Trophoblast cell (in vitro differentiated cells and primary cell): ENCODE measurements around the gene GCH1.
A peak's percentile ranks its signal among the peaks of the same experiment; 100 is the strongest.

Experiments
- DNase-seq, 2 donors: peaks; one replicate each; pipeline ENCODE4 v3.0.0-alpha.2; 2016
- H2AFZ ChIP-seq: 2 replicates; pipeline ENCODE4 v1.6.1; 2013; ENCODE audit warnings: low read length, moderate library complexity, mild to moderate bottlenecking; ENCODE audit not compliant: insufficient read depth, poor library complexity
- H2AK5ac ChIP-seq: 2 replicates; pipeline ENCODE4 v1.6.1; 2013; ENCODE audit warnings: mild to moderate bottlenecking, low read length
- H2BK120ac ChIP-seq: 2 replicates; pipeline ENCODE4 v1.6.1; 2013; ENCODE audit warnings: low read length, mild to moderate bottlenecking, moderate library complexity; ENCODE audit not compliant: insufficient read depth, poor library complexity
- H2BK12ac ChIP-seq: 2 replicates; pipeline ENCODE4 v1.6.1; 2013; ENCODE audit warnings: mild to moderate bottlenecking, low read length, moderate library complexity
- H2BK5ac ChIP-seq: 2 replicates; pipeline ENCODE4 v1.6.1; 2013; ENCODE audit warnings: low read length, low read depth, moderate library complexity, mild to moderate bottlenecking; ENCODE audit not compliant: poor library complexity
- H3K14ac ChIP-seq: 2 replicates; pipeline ENCODE4 v1.6.1; 2013; ENCODE audit warnings: mild to moderate bottlenecking, low read length
- H3K18ac ChIP-seq: 2 replicates; pipeline ENCODE4 v1.6.1; 2013; ENCODE audit warnings: mild to moderate bottlenecking, low read length
- H3K23ac ChIP-seq: 2 replicates; pipeline ENCODE4 v1.6.1; 2013; ENCODE audit warnings: low read length
- H3K27ac ChIP-seq: 2 replicates; pipeline ENCODE4 v1.5.1; 2013; ENCODE audit warnings: low read depth, mild to moderate bottlenecking, inconsistent platforms, low read length, moderate library complexity
- H3K27me3 ChIP-seq: 2 replicates; pipeline ENCODE4 v1.6.1; 2013; ENCODE audit warnings: inconsistent platforms, mild to moderate bottlenecking, low read length, moderate library complexity; ENCODE audit not compliant: insufficient read depth
- H3K36me3 ChIP-seq, 2 experiments: 1 replicate in 1 of 2; 2 replicates in 1 of 2; pipeline ENCODE4 v1.6.1; 2013; ENCODE audit warnings: low read length in 2 of 2, mild to moderate bottlenecking in 2 of 2, moderate library complexity in 1 of 2; ENCODE audit not compliant: insufficient read depth in 2 of 2, control insufficient read depth in 1 of 2
- H3K4ac ChIP-seq: 2 replicates; pipeline ENCODE4 v1.6.1; 2013; ENCODE audit warnings: low read depth, mild to moderate bottlenecking, low read length, moderate library complexity
- H3K4me1 ChIP-seq, 2 experiments: 1 replicate in 1 of 2; 2 replicates in 1 of 2; pipeline ENCODE4 v1.6.1; 2013; ENCODE audit warnings: low read length in 2 of 2, mild to moderate bottlenecking in 2 of 2, moderate library complexity in 1 of 2; ENCODE audit not compliant: insufficient read depth in 2 of 2, control insufficient read depth in 1 of 2
- H3K4me2 ChIP-seq: 2 replicates; pipeline ENCODE4 v1.6.1; 2013; ENCODE audit warnings: inconsistent platforms, mild to moderate bottlenecking, low read length, moderate library complexity
- H3K4me3 ChIP-seq: 2 replicates; pipeline ENCODE4 v1.5.1; 2013; ENCODE audit warnings: mild to moderate bottlenecking, low read depth, low read length, inconsistent platforms
- H3K79me1 ChIP-seq: one replicate; pipeline ENCODE4 v1.6.1; 2013; ENCODE audit warnings: low read length
- H3K79me2 ChIP-seq: 2 replicates; pipeline ENCODE4 v1.6.1; 2013; ENCODE audit warnings: low read length, mild to moderate bottlenecking; ENCODE audit not compliant: control insufficient read depth, insufficient read depth, poor library complexity
- H3K9ac ChIP-seq: 2 replicates; pipeline ENCODE4 v1.6.1; 2013; ENCODE audit warnings: mild to moderate bottlenecking, low read length
- H3K9me3 ChIP-seq: 2 replicates; pipeline ENCODE4 v1.6.1; 2013; ENCODE audit warnings: low read depth, mild to moderate bottlenecking, control low read depth, inconsistent platforms, low read length; ENCODE audit not compliant: insufficient read depth
- H4K12ac ChIP-seq: 2 replicates; pipeline ENCODE4 v1.6.1; 2013; ENCODE audit warnings: low read depth, mild to moderate bottlenecking, low read length, moderate library complexity
- H4K8ac ChIP-seq: 2 replicates; pipeline ENCODE4 v1.6.1; 2013; ENCODE audit warnings: low read depth, mild to moderate bottlenecking, low read length, moderate library complexity
- H4K91ac ChIP-seq: one replicate; pipeline ENCODE4 v1.6.1; 2013; ENCODE audit warnings: low read depth, mild to moderate bottlenecking, low read length, moderate library complexity
- WGBS: extraction: QIAGEN DNeasy Blood & Tissue Kit; methylation state at CpG from one replicate; pipeline ENCODE4 v1.1.7; 2013; ENCODE audit warnings: missing lambda C conversion rate; ENCODE audit not compliant: insufficient read length, insufficient coverage; ENCODE audit errors: extremely low coverage; 5-methylcytosine and 5-hydroxymethylcytosine counted together

GCH1 gene

DNA sequence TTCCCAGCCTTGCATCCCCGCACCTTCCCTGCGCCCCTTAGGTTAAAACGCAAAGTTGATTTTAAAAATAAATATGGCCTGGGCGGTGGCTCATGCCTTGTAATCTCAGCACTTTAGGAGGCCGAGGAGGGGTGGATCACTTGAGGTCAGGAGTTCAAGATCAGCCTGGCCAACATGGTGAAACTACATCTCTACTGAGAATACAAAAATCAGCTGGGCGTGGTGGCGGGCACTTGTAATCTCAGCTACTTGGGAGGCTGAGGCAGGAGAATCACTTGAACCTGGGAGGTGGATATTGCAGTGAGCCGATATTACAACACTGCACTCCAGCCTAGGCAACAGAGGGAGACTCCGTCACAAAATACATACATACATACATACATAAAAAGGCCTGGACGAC, 96.0 kb downstream of the GCH1 start:
- no peak overlapping the region for H3K4ac ChIP-seq
- no peak overlapping the region for H3K27ac ChIP-seq
- no peak overlapping the region for H3K4me3 ChIP-seq
- H4K91ac ChIP-seq = no peak overlapping the region
- no CpG with 5 or more reads among the region's 10 CpGs for WGBS
- H3K4me1 ChIP-seq = peaks cover 0 to 9% of the 10 kb centered on the region in 2 experiments
- no peak overlapping the region for H3K4me2 ChIP-seq
- no peaks in the 10 kb centered on the region for H3K27me3 ChIP-seq
- no peak for DNase-seq
- no peaks in the 10 kb centered on the region for H3K79me1 ChIP-seq
- no peak overlapping the region for H3K14ac ChIP-seq
- no peak overlapping the region for H2BK120ac ChIP-seq
- no peak overlapping the region for H4K8ac ChIP-seq
- H3K79me2 ChIP-seq = no peaks in the 10 kb centered on the region
- H2BK5ac ChIP-seq = no peak overlapping the region
- H3K9me3 ChIP-seq = peaks cover 3% of the 10 kb centered on the region
- no peak overlapping the region for H2AK5ac ChIP-seq
- H3K9ac ChIP-seq = no peak overlapping the region
- no peak overlapping the region for H4K12ac ChIP-seq
- no peaks in the 10 kb centered on the region for H3K36me3 ChIP-seq
- no peak overlapping the region for H3K18ac ChIP-seq
- no peak overlapping the region for H2AFZ ChIP-seq
- no peak overlapping the region for H2BK12ac ChIP-seq
- H3K23ac ChIP-seq = no peak overlapping the region

- Histone ChIP-seq H3K4me3 (peak overlapping the region; percentile 52), H2BK120ac (no peak overlapping the region), H3K4me2 (no peak overlapping the region), H3K36me3 (no peaks in the 10 kb centered on the region), H2BK5ac (no peak overlapping the region), H3K23ac (no peak overlapping the region), H2AFZ (no peak overlapping the region), H3K27ac (no peak overlapping the region), H3K4ac (no peak overlapping the region), H3K18ac (no peak overlapping the region), H3K14ac (no peak overlapping the region), H4K8ac (no peak overlapping the region), H2BK12ac (no peak overlapping the region), H4K12ac (no peak overlapping the region), H3K9me3 (peaks cover 3% of the 10 kb centered on the region), H3K27me3 (no peaks in the 10 kb centered on the region), H3K9ac (no peak overlapping the region), H2AK5ac (no peak overlapping the region), H3K79me1 (no peaks in the 10 kb centered on the region), H3K4me1 (peaks cover 0 to 9% of the 10 kb centered on the region in 2 experiments), H4K91ac (no peak overlapping the region), H3K79me2 (no peaks in the 10 kb centered on the region)
- DNase-seq = peak; percentile 75 to 93
- WGBS = no CpG with 5 or more reads among the region's 23 CpGs
Measured at GRCh38 chr14:54805445-54806322, 96.9 kb downstream of the GCH1 start.

GRCh38 chr14:54805070-54805444, 97.6 kb downstream of the GCH1 start:
- Histone ChIP-seq H3K18ac (no peak overlapping the region), H3K79me2 (no peaks in the 10 kb centered on the region), H3K79me1 (no peaks in the 10 kb centered on the region), H3K9me3 (peaks cover 3% of the 10 kb centered on the region), H4K8ac (no peak overlapping the region), H3K36me3 (no peaks in the 10 kb centered on the region), H2BK12ac (no peak overlapping the region), H3K14ac (no peak overlapping the region), H2AFZ (no peak overlapping the region), H3K27ac (no peak overlapping the region), H3K23ac (no peak overlapping the region), H3K4ac (no peak overlapping the region), H3K9ac (no peak overlapping the region), H3K4me1 (peaks cover 0 to 9% of the 10 kb centered on the region in 2 experiments), H3K27me3 (no peaks in the 10 kb centered on the region), H4K91ac (no peak overlapping the region), H3K4me2 (no peak overlapping the region), H4K12ac (no peak overlapping the region), H3K4me3 (peak overlapping the region; percentile 52), H2AK5ac (no peak overlapping the region), H2BK120ac (no peak overlapping the region), H2BK5ac (no peak overlapping the region)
- WGBS = no CpG with 5 or more reads among the region's 6 CpGs
- DNase-seq = no peak

GRCh38 chr14:54804538-54805041, 98.0 kb downstream of the GCH1 start:
- Histone ChIP-seq H3K4me3 (no peak overlapping the region), H3K4me1 (peaks cover 0 to 9% of the 10 kb centered on the region in 2 experiments), H2BK12ac (no peak overlapping the region), H3K9me3 (peaks cover 3% of the 10 kb centered on the region), H3K27ac (no peak overlapping the region), H3K14ac (no peak overlapping the region), H2BK120ac (no peak overlapping the region), H2AK5ac (no peak overlapping the region), H3K9ac (no peak overlapping the region), H3K4ac (no peak overlapping the region), H4K8ac (no peak overlapping the region), H3K23ac (no peak overlapping the region), H2AFZ (no peak overlapping the region), H4K12ac (no peak overlapping the region), H3K27me3 (no peaks in the 10 kb centered on the region), H4K91ac (no peak overlapping the region), H3K79me2 (no peaks in the 10 kb centered on the region), H3K36me3 (no peaks in the 10 kb centered on the region), H3K18ac (no peak overlapping the region), H3K4me2 (no peak overlapping the region), H3K79me1 (no peaks in the 10 kb centered on the region), H2BK5ac (no peak overlapping the region)
- no peak for DNase-seq
- no CpG with 5 or more reads among the region's 16 CpGs for WGBS
